ENCODE data around the gene FSHR. TPM values are rescaled to one million over a fixed set of nuclear protein-coding genes. Genes with fewer than 3 reads are reported as not detected.

The FSHR gene
- total RNA-seq, 2 experiments from 2014 or later, result not detected

DNA sequence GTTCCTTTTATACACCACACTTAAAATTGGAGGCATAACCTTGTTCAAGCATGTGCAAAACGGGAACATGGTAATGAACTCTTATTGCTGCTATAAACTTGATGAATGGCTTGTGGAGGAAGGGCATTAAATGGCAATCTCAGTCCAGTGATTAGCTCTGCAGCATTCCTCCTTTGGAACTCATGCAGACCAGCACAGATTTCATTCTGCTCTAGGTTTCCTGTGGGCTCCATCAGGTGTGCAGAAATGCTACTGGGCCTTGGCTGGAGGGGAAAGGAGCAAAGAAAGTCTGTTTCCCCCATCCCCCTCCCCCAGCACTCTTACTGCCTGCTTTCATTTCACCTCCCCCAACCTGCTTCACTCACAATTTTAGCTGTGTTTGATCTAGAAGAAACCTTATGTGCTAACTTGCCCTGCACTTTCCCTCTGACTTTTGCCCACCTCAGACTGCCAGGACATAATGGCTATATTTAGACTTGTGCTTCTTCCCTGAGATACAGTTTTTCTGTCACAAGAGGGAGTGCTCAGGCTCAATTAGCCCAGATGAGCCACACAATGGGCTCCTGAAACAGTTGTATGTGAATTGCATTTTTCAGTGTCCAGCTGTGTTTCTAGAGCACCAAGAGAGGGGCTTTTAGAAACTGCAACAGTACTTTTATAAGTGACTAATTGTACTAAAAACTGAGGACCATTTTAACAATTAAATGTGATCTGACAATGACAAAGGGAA, 109.8 kb downstream of the FSHR start:
- Mint-ChIP-seq H3K4me1 (ENCODE audit: low read depth) (no peaks in the 10 kb centered on the region), H3K27me3 (no peaks in the 10 kb centered on the region), H3K4me3 (no peak overlapping the region), H3K27ac (no peak overlapping the region), H3K9me3 (peaks cover 2% of the 10 kb centered on the region), H3K36me3 (no peaks in the 10 kb centered on the region)
- ChIA-PET POLR2A (no interaction called here), CTCF (no interaction called here)
- intact Hi-C loops (cut with micrococcal nuclease), result no loop called here
- no peak for DNase-seq

DNA sequence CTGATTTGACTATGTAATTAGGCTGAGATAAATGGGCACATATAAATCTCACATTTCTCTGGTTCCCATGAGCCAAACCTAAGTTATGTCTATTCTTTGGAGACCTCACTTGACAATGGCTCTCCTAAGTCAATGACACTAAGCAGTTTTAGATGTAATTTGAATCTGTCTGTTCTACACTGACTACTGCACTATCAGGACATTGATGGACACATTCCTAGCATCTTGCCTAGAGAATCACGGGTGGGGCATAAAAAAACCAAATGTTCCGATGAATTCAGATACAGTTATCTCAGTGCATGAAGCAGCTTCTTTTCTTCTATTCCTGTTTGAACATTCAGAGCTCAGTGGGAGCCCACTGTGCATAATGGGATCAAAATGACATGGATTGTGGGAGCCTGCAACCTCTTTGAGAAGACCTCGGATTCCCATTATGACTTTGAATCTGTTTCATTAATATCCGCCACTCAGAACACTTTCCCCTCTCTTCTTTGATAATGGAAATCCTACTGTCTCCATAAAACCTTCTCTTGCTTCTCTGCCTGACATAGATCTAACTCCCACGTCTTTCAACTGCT, 110.8 kb downstream of the FSHR start:
- ChIA-PET POLR2A (no interaction called here), CTCF (no interaction called here)
- H3K9me3 Mint-ChIP-seq, result peaks cover 2% of the 10 kb centered on the region
- intact Hi-C loops (cut with micrococcal nuclease), result no loop called here
- H3K27me3 Mint-ChIP-seq, result no peaks in the 10 kb centered on the region
- no peaks in the 10 kb centered on the region for H3K36me3 Mint-ChIP-seq
- H3K27ac Mint-ChIP-seq, result no peak overlapping the region
- H3K4me1 Mint-ChIP-seq (ENCODE audit: low read depth), result no peaks in the 10 kb centered on the region
- no peak for DNase-seq
- no peak overlapping the region for H3K4me3 Mint-ChIP-seq

DNA sequence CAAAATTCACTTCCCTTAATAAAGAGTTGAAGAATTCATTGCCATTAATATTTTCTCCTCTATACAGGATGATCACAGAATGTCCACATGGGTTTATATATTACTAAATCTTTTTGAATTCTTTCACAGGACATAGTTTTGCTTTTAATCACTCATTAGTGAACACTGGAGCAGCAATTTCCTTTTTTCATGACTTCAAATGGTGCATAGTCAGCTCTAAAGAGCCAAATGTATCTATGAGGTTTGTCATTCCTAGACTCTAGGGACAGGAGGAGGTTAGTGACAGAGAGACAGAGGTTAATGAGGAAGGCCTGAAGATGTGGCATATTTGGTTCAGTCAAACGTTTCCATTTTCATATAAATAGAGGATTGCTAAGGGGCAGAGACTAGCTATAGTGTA, 111.8 kb downstream of the FSHR start:
- CTCF ChIA-PET, result no interaction called here
- intact Hi-C loops (cut with micrococcal nuclease), result no loop called here
- Mint-ChIP-seq H3K9me3 (peaks cover 2% of the 10 kb centered on the region), H3K4me1 (ENCODE audit: low read depth) (no peaks in the 10 kb centered on the region), H3K27me3 (no peaks in the 10 kb centered on the region), H3K36me3 (no peaks in the 10 kb centered on the region), H3K27ac (no peak overlapping the region), H3K4me3 (no peak overlapping the region)
- POLR2A ChIA-PET, result no interaction called here
- DNase-seq, result no peak

DNA sequence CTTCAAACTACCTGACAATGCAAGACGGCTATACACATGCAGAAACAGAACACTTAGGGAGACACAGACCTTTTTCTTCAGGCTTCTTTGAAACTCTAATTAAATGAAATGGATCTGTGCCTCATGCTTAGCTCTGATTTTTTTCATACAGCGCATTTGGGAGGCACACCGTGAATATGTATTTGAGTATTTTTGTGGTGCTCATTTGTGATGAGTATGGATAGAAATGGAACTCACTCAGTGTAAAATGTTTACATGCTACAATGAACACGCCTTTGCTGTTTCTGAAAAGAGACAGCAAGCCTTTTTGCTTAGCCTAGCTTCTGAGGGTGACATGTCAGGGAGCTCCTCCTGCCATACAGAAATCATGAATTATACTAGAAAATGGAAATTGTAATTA, 113.3 kb downstream of the FSHR start:
- CTCF ChIA-PET, result no interaction called here

DNA sequence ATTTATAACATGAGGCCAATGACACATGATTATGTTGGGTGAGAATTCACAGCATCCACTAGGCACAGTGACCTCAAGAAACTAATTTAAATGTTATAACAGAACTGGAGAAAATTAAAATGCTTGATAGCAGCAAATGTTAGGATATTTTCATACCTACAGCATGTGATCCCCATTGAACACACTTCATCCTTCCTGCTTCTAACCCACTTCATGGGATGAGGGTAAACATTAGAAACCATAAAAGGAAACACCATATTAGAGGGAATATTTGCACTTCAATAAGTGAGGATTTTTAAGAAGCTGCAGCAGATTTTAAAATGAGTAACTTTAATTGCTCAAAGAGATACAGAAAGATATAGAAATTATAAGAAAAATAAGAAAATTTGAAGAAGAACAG, 117.1 kb downstream of the FSHR start:
- Mint-ChIP-seq H3K27me3 (no peaks in the 10 kb centered on the region), H3K4me1 (ENCODE audit: low read depth) (no peaks in the 10 kb centered on the region), H3K36me3 (no peaks in the 10 kb centered on the region), H3K27ac (no peak overlapping the region), H3K9me3 (no peaks in the 10 kb centered on the region), H3K4me3 (no peak overlapping the region)
- ChIA-PET POLR2A (no interaction called here), CTCF (no interaction called here)
- intact Hi-C loops (cut with micrococcal nuclease), result no loop called here
- DNase-seq, result no peak

More for the DNA sequence above, 113.3 kb downstream of the FSHR start:
- intact Hi-C loops (cut with micrococcal nuclease), result no loop called here
- Mint-ChIP-seq H3K4me3 (no peak overlapping the region), H3K27ac (no peak overlapping the region), H3K27me3 (no peaks in the 10 kb centered on the region), H3K36me3 (no peaks in the 10 kb centered on the region), H3K9me3 (peaks cover 2% of the 10 kb centered on the region), H3K4me1 (ENCODE audit: low read depth) (no peaks in the 10 kb centered on the region)
- POLR2A ChIA-PET, result no interaction called here
- no peak for DNase-seq

DNA sequence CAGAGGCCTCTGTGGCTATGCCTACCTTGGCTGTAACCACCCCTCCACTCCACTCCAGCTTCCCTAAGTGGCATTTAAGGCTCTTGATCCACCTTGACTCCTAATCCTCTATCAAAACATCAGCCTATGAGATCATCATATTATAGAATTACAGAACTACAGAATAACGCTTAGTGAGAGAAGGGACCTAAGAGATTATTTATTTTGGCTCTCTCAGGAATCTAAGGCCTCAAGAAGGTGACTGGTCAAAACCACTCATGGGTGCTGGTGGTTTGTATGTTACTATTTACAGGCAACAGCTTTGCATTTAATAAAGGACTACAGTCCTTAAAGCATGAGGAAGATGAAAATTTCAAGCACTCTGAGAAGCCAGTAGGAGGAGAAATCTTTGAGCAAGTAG, 118.8 kb downstream of the FSHR start:
- CTCF ChIA-PET, result no interaction called here
- no peak overlapping the region for H3K4me3 Mint-ChIP-seq
- no peak overlapping the region for H3K27ac Mint-ChIP-seq
- DNase-seq, result no peak
- intact Hi-C loops (cut with micrococcal nuclease), result no loop called here
- no peaks in the 10 kb centered on the region for H3K4me1 Mint-ChIP-seq (ENCODE audit: low read depth)
- H3K9me3 Mint-ChIP-seq, result no peaks in the 10 kb centered on the region
- POLR2A ChIA-PET, result no interaction called here
- no peaks in the 10 kb centered on the region for H3K27me3 Mint-ChIP-seq
- H3K36me3 Mint-ChIP-seq, result no peaks in the 10 kb centered on the region

DNA sequence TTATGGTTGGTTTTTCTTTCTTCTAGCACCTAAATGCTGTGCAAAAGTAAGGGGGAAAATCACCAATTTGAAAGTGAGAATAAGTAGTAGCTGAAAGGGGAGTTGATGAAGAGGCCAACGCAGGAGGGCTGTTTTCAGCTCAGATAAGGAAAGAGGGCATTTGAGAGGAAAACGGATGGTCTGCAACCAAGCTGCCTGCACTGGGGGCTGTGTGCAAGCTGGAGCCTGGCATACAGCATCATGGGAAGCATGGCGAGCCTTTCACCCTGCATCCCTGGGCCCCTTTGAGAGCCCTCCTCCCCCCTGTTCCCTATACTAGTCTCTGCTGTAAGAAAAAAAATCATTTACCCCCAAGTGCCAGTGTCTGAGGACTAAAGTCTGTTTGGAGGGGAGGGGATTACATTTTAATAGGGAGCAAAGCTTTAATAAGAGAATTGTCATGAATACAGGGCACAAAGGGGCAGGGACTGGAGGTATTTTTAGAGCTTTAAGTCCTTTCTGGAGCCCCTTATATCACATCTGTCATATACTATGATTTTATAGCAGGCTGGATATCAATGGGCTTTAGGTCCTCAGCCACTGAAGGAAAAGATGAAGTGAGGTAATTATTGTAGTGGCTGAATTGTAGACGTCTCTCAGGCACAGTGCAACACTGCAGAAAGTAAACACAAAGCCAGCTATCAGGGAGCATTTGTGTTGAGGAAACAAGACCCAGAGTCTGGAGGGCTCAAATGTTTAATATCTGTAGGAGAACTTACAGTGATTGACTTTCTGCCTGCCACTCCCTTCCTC, 120.7 kb downstream of the FSHR start:
- ChIA-PET POLR2A (no interaction called here), CTCF (no interaction called here)
- intact Hi-C loops (cut with micrococcal nuclease), result no loop called here
- Mint-ChIP-seq H3K27me3 (no peaks in the 10 kb centered on the region), H3K27ac (no peak overlapping the region), H3K9me3 (no peaks in the 10 kb centered on the region), H3K4me1 (ENCODE audit: low read depth) (no peaks in the 10 kb centered on the region), H3K36me3 (no peaks in the 10 kb centered on the region), H3K4me3 (no peak overlapping the region)
- no peak for DNase-seq

DNA sequence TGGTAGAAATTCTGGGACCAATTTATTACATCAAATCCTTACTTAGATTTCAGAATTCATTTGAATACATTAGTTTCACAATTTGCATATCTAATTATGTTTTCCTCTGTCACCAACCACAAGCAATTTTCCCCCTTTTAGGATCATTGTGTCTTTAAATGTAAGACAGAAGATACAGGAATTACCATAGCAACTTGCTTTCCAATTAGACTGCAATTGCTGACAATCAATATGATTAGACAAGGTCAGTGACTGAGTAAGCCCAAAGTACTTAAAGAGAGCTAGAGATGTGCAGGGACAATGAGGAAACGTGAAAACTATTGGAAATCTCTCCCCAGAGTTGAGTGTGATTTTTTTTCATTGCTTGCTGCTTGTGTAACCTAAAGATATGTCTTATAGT, 121.4 kb downstream of the FSHR start:
- POLR2A ChIA-PET, result no interaction called here
- Mint-ChIP-seq H3K27ac (no peak overlapping the region), H3K9me3 (no peaks in the 10 kb centered on the region), H3K27me3 (no peaks in the 10 kb centered on the region), H3K4me3 (no peak overlapping the region), H3K4me1 (ENCODE audit: low read depth) (no peaks in the 10 kb centered on the region), H3K36me3 (no peaks in the 10 kb centered on the region)
- no peak for DNase-seq
- CTCF ChIA-PET, result no interaction called here
- intact Hi-C loops (cut with micrococcal nuclease), result no loop called here

DNA sequence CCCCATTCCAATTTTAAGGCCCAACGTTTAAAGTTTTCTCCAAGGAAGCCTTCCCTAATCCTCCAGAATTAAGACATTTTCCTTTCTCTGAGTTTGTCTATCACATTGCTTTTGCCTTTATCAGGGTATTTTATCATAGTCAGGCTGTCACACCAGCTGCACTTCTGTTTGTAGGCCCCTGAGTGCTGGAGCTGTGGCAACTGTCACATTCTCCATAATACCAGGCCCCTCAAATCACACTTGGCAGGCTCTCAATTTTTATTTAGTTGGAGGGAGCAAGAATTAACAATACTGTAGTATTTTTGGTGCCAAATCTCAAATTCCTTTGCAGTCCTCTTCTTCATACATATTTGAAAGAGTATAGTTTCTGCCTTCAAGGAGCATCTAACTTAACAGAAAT, 122.2 kb downstream of the FSHR start:
- H3K9me3 Mint-ChIP-seq, result no peaks in the 10 kb centered on the region
- intact Hi-C loops (cut with micrococcal nuclease), result no loop called here
- H3K27me3 Mint-ChIP-seq, result no peaks in the 10 kb centered on the region
- no peak for DNase-seq
- no peak overlapping the region for H3K27ac Mint-ChIP-seq
- no peaks in the 10 kb centered on the region for H3K36me3 Mint-ChIP-seq
- POLR2A ChIA-PET, result no interaction called here
- H3K4me3 Mint-ChIP-seq, result no peak overlapping the region
- CTCF ChIA-PET, result no interaction called here
- no peaks in the 10 kb centered on the region for H3K4me1 Mint-ChIP-seq (ENCODE audit: low read depth)

DNA sequence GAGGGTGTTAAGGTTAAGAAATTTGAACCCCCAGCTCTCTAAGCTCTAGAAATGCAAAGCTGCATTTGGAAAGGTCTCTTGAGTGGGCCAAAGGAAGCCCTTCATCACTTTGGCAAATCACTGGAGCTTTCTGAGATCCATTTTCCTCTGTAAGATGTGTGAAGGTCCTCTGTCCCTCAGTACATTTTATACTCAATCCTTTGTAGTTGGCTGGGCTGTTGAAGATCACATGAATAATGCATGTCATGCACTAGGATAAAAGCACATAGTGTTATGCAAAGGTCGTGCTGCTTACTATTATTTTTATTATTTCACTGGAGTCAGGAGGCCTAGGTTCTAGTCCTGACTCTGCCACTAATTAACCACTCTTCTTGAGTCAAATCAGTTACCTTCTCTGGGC, 124.9 kb downstream of the FSHR start:
- intact Hi-C loops (cut with micrococcal nuclease), result no loop called here
- Mint-ChIP-seq H3K4me1 (ENCODE audit: low read depth) (no peaks in the 10 kb centered on the region), H3K27ac (no peak overlapping the region), H3K9me3 (no peaks in the 10 kb centered on the region), H3K4me3 (no peak overlapping the region), H3K36me3 (no peaks in the 10 kb centered on the region), H3K27me3 (no peaks in the 10 kb centered on the region)
- ChIA-PET POLR2A (no interaction called here), CTCF (no interaction called here)
- DNase-seq, result no peak

DNA sequence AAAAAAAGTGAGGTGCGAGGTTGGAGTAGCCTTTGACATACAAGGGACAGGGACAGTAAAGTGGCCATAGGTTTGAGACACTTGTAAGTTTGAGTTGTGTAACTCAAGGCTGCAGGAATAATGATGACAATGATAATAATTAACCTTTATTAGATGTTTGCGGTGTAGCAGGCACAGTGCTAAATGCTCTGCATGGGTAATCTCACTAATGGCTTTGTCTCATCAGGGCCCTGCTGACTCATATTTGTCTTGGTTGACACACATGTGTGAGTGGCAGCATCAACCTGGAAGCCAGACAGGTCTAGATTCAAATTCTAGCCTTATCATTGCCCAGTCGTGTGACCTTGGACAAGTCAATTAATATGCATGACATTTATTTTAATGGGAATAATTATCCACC, 126.2 kb downstream of the FSHR start:
- Mint-ChIP-seq H3K27ac (no peak overlapping the region), H3K9me3 (no peaks in the 10 kb centered on the region), H3K27me3 (no peaks in the 10 kb centered on the region), H3K36me3 (no peaks in the 10 kb centered on the region), H3K4me1 (ENCODE audit: low read depth) (no peaks in the 10 kb centered on the region), H3K4me3 (no peak overlapping the region)
- no peak for DNase-seq
- intact Hi-C loops (cut with micrococcal nuclease), result no loop called here
- ChIA-PET POLR2A (no interaction called here), CTCF (no interaction called here)

DNA sequence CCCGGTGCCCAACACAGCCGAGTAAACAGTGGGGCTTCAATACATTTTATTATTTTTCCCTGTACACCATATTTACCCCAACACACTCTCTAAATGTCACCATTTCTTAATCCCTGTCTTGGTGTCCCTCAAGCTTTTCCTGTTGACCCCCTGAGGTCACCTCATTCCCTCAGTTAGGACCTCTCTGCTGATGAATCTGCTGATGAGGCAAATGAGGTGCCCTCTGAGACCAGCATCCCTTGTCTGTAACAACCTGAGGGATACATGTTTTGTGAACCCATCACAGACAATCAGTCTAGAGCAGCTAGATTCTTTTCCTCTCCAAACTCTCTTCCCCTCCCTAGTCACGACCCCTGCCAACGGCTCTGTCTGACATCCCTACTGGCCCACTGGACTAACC, 127.6 kb downstream of the FSHR start:
- no peak for DNase-seq
- H3K36me3 Mint-ChIP-seq, result no peaks in the 10 kb centered on the region
- no peaks in the 10 kb centered on the region for H3K9me3 Mint-ChIP-seq
- CTCF ChIA-PET, result no interaction called here
- H3K27ac Mint-ChIP-seq, result no peak overlapping the region
- H3K4me1 Mint-ChIP-seq (ENCODE audit: low read depth), result no peaks in the 10 kb centered on the region
- POLR2A ChIA-PET, result no interaction called here
- intact Hi-C loops (cut with micrococcal nuclease), result no loop called here
- no peaks in the 10 kb centered on the region for H3K27me3 Mint-ChIP-seq
- no peak overlapping the region for H3K4me3 Mint-ChIP-seq

DNA sequence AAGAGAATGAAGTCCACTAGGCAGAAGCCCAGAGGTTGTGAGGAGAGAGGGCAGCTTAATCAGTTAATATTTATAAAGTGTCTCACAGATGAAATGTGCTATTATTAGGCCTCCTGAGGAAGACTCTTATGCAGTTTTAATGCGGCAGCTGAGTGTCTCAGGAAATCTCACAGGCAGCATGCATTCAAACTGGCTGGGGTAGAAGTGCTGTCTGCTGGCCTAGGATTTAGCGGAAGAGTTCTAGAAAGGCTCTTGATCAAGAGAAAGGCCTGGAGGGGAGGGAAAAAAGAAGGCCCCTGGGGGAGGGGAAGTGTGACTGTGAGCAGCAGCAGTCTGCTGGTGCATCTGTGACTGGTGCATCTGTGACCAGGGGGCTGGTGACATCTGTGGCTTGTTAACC, 133.0 kb downstream of the FSHR start:
- CTCF ChIA-PET, result no interaction called here
- Mint-ChIP-seq H3K9me3 (no peaks in the 10 kb centered on the region), H3K4me3 (no peak overlapping the region), H3K4me1 (ENCODE audit: low read depth) (no peaks in the 10 kb centered on the region), H3K27me3 (no peaks in the 10 kb centered on the region), H3K36me3 (no peaks in the 10 kb centered on the region), H3K27ac (no peak overlapping the region)
- POLR2A ChIA-PET, result no interaction called here
- no peak for DNase-seq
- intact Hi-C loops (cut with micrococcal nuclease), result no loop called here

Data from activated CD4-positive, alpha-beta memory T cell treated with anti-CD3 and anti-CD28 coated beads for 36 hours (primary cell).